ENCODE data around the gene SLC16A1.

The SLC16A1 gene

GRCh38 chr1:112905395-112906149 is 50.4 kb downstream of the SLC16A1 start:
- no peak overlapping the region for H3K4me3 ChIP-seq (ENCODE audit: low read length)
- peak; percentile 70 for DNase-seq (ENCODE audit: low read depth)
- TF ChIP-seq CTCF (conservative IDR thresholded peaks at IDR 0.05; ENCODE audit: low read depth, low read length): no peak

GRCh38 chr1:112904831-112905261 is 51.1 kb downstream of the SLC16A1 start:
- no peak for TF ChIP-seq CTCF (conservative IDR thresholded peaks at IDR 0.05; ENCODE audit: low read depth, low read length)
- no peak for DNase-seq (ENCODE audit: low read depth)
- no peak overlapping the region for H3K4me3 ChIP-seq (ENCODE audit: low read length)

GRCh38 chr1:112904071-112904830 is 51.7 kb downstream of the SLC16A1 start:
- TF ChIP-seq CTCF (conservative IDR thresholded peaks at IDR 0.05; ENCODE audit: low read depth, low read length): no peak
- no peak for DNase-seq (ENCODE audit: low read depth)
- no peak overlapping the region for H3K4me3 ChIP-seq (ENCODE audit: low read length)

- no peak for DNase-seq (ENCODE audit: low read depth)
- H3K4me3 ChIP-seq (ENCODE audit: low read length): no peak overlapping the region
- no peak for TF ChIP-seq CTCF (conservative IDR thresholded peaks at IDR 0.05; ENCODE audit: low read depth, low read length)
Observed at GRCh38 chr1:112902221-112902620, 53.8 kb downstream of the SLC16A1 start.

GRCh38 chr1:112901387-112901786 is 54.6 kb downstream of the SLC16A1 start:
- no peak for TF ChIP-seq CTCF (conservative IDR thresholded peaks at IDR 0.05; ENCODE audit: low read depth, low read length)
- no peak for DNase-seq (ENCODE audit: low read depth)
- H3K4me3 ChIP-seq (ENCODE audit: low read length): no peak overlapping the region

- DNase-seq (ENCODE audit: low read depth): no peak
- H3K4me3 ChIP-seq (ENCODE audit: low read length): no peak overlapping the region
- TF ChIP-seq CTCF (conservative IDR thresholded peaks at IDR 0.05; ENCODE audit: low read depth, low read length): no peak
Observed at GRCh38 chr1:112896783-112897182, 59.2 kb downstream of the SLC16A1 start.

Data from retinal pigment epithelial cell (primary cell).